ENCODE data around the gene CNTRL.

DNA sequence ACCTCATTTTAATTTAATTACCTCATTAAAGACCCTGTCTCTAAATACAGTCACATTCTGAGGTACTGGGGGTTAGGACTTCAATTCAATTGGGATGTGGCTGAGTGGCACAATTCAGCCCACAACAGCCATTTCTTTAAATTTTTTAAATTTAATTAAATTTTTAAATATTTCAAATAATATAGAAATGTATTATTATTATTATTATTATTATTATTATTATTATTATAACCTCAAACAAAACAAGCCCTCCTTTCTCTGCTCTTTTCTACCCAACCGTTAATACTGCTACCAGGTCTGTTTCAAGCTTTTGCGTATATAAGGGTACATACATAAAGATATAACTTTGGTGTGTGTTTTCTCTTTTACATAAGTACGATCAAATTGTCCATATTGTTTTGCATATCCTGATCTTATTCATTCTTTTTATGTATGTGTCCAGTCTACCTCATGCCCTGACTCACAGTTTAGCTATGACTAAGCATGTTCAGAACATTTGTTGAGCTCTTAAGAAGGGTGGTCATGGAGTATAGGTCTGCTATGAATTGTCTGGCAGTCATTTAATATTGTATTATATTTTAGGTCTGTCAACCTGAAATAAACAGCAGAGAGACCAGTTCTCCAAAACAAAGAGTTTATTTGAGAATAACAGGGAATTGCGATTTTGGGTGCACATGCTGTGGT lies 143.0 kb downstream of the CNTRL start:
- TF ChIP-seq, protein P1, sequence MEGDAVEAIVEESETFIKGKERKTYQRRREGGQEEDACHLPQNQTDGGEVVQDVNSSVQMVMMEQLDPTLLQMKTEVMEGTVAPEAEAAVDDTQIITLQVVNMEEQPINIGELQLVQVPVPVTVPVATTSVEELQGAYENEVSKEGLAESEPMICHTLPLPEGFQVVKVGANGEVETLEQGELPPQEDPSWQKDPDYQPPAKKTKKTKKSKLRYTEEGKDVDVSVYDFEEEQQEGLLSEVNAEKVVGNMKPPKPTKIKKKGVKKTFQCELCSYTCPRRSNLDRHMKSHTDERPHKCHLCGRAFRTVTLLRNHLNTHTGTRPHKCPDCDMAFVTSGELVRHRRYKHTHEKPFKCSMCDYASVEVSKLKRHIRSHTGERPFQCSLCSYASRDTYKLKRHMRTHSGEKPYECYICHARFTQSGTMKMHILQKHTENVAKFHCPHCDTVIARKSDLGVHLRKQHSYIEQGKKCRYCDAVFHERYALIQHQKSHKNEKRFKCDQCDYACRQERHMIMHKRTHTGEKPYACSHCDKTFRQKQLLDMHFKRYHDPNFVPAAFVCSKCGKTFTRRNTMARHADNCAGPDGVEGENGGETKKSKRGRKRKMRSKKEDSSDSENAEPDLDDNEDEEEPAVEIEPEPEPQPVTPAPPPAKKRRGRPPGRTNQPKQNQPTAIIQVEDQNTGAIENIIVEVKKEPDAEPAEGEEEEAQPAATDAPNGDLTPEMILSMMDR (IDR thresholded peaks at IDR 0.05), result no peak
- TF ChIP-seq POLR2A (IDR thresholded peaks at IDR 0.05), result no peak

Data from thyroid gland (tissue), 4 donors.